Putamen (tissue), 1 donor: ENCODE measurements around the gene FOSL1.
"Not testable (repeated sequence)": the region's sequence is repeated elsewhere in the genome, so short reads cannot be mapped to it uniquely, and the experiment has no call there.

Experiments
- DNase-seq: peaks from one replicate; pipeline ENCODE4 v3.0.0-alpha.2; 2016; ENCODE audit warnings: low spot score

The FOSL1 gene

DNA sequence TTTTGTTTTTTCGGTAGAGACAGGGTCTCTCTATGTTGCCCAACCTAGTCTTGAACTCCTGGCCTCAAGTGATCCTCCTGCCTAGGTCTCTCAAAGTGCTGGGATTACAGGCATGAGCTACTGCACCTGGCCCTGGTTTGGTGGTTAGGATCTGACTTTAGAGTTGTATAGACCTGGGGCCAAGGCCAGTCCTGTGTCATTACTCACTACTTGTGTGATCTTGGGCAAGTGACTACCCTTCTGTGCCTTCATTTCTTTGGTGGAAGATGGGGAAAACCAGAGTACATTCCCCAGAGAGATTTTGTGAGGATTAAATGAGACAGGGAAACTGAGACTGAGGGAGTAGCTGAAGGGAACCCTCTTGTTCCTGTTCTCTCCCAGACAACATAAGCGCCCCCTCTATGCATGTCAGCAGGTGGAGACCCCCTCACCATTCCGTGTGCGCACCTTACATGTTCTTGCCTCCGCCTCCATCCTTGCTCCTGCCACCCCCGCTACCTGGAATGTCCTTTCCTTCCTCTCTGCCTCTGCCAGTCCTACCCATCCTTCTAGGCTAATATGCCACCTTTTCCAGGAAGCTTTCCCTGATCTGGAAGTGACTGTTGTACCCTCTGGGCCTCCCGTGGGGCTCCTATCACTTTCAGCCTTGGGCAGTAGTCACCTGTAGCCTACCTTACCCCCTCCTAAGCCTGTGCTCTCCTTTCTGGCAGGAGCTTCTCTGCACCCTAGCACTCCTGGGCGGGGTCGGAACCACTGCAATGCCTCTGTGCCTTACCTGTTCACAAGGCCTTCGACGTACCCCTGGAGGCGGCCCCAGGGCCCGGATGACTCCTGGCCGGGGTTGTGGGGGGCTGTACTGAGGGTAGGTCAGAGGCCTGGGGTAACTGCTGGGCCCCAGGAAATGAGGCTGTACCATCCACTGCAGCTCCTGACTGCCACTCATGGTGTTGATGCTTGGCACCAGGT lies 3.9 kb downstream of the FOSL1 start:
- no peak for DNase-seq

DNA sequence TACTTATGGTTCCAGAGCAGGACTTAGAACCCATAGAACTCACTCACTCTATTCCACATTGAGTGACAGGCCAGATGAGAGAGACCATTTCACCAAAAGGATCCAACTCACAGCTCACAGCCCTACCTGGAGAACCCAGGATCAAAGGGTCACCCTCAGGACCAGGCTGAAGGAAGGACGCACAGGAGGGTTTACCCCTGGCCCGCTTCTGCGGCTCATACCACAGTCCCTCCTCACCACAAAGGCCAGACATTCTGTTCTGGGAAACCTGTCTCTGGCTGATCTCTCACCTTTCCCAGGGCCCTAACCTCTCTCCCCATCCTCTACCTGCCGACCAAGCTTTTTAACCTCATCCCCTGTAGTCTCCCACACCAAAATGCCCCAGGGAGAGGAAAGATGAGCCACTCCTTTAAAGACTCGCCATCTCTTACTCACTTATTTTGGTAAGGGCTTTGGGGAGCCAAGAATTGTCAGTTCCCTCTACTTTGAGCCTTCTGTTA lies 4.7 kb downstream of the FOSL1 start:
- no peak for DNase-seq

DNA sequence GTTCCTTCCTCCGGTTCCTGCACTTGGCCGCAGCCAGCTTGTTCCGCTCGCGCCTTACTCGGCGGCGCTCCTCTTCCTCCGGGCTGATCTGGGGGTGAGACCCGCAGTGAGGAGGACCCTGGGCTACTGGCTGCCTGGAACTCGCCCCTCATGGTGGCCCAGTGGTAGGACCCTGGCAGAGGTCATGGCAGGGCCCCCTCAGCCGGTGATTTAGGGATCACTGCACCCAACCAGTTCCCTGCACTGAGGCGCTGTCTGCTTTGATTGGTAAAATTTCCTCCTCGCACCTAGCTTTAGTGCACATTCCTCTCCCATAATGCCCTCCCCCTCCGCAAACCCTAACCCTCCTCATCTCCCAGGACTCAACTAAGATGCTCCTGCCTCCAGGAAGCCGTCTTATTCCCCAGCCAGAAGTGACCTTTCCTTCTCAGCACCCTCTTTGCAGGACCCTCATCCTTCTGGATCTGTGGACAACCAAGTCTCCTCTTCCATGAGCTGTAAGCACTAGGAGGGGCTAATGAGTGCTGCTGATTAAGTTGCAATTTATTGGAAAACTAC lies 6.1 kb downstream of the FOSL1 start:
- DNase-seq: no peak

DNA sequence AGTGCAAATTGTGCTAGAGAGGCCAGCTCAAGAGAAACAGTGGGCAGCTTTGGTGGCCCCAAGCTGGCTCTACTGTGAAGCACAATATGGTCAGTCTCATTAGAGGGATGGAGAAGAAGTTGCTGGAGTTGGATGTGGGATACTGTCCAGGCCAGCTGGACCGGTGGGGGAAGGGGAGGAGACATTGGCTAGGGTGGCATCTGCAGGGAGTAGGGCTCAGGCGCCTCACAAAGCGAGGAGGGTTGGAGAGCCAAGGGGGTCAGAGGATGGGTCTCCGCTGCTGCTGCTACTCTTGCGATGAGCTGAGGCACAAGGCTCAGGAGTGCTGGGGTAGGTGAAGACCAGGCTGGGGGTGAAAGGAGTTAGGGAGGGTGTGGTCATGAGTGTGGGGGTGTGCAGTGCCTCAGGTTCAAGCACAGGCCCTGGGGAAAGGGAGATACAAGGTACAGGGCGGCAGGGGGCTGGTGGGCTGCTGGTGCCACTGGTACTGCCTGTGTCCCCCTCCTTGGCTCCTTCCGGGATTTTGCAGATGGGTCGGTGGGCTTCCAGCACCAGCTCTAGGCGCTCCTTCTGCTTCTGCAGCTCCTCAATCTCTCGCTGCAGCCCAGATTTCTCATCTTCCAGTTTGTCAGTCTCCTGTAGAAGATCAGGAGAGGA lies 7.4 kb downstream of the FOSL1 start:
- no peak for DNase-seq

DNA sequence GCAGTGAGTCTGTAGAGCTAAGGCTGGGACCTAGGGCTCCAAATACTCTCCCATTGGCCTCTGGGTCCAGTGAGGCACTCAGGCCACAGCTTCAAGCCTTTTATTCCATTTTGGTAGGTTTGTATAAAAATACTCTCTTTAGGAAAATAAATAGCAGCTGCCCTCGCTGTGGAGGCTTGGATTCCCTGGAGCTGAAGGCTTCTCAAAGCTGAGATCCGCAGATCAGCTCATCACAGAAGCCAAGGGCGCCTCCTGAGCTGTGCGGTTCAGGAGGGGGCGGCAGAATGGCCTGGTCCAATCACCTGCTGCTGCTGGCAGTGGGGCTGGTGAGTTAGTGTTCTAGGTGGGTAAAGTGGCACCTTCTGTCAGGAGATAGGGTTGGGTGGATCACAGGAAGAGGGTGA lies 8.0 kb downstream of the FOSL1 start:
- not testable (repeated sequence) for DNase-seq

DNA sequence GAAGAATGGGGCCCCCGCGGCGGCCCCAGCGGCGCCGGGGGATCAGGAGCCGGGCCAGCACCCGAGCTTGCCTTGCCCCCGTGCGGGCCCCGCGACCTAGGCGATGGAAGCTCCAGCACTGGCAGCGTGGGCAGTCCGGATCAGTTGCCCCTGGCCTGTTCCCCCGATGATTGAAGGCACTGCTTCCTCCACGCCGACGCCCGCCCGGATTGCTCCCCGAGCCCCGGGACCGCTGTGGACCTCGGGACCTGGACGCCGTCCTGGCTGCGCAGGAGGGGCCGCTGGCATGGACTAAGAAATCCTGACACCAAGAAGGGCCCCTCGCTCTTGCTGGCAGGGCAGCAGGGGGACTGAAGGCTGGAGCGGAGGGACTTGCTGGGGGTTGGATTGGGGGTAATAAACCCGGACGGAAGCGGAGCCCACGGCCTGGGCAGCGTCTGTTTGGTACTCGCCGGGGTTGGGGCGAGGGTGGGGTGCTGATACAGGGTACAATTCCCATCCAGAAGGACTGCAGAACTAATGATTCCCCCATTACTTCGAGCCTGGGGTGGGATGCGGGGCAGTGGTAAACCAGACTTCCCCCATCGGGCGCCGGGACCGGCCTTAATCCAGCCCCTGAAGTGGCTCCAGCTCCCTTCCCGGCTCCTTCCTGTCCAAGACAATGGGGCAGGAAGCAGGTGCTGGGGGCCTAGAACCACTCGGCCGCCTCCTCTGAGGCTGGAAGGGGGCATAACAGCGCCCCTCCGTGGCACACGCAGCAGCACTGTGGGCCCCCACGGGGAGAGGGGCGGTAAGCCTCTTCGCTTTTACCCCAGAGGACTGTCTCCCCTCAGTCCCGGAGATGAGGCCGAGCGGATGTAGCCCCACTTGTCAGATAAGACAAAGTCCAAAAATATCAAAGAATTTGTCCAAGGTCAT lies 8.7 kb downstream of the FOSL1 start:
- DNase-seq: no peak

DNA sequence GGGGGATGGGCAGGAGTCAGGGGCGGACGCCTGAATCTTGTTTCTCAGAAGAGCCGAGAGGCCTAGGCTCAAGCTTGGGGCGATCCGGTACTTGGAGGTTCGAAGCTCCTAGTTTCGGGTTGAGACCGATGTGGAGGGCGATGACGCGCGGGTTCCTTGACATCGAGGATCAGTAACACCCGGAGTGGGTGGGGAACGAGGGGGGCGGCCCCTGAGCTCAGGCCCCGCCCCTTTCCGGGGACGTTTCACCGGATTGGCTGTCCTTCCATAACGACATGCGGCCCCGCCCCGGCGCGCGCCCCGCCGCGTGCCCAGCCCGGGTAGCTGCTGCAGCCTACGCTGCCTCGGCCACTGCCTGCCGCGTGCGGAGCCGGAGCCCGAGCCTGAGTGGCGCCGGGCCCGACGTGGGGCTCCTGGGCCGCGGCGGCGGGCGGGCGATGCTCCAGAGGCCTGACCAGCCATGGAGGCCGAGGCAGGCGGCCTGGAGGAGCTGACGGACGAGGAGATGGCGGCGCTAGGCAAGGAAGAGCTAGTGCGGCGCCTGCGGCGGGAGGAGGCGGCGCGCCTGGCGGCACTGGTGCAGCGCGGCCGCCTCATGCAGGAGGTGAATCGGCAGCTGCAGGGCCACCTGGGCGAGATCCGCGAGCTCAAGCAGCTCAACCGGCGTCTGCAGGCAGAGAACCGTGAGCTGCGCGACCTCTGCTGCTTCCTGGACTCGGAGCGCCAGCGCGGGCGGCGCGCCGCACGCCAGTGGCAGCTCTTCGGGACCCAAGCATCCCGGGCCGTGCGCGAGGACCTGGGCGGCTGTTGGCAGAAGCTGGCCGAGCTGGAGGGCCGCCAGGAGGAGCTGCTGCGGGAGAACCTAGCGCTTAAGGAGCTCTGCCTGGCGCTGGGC lies 9.6 kb downstream of the FOSL1 start, which contains the start of gene CCDC85B:
TSS of gene CCDC85B (plus strand) at position 350 of the 895 bp plus-strand sequence. CDS start at position 461, 111 bp downstream.
- peak; percentile 97 for DNase-seq

DNA sequence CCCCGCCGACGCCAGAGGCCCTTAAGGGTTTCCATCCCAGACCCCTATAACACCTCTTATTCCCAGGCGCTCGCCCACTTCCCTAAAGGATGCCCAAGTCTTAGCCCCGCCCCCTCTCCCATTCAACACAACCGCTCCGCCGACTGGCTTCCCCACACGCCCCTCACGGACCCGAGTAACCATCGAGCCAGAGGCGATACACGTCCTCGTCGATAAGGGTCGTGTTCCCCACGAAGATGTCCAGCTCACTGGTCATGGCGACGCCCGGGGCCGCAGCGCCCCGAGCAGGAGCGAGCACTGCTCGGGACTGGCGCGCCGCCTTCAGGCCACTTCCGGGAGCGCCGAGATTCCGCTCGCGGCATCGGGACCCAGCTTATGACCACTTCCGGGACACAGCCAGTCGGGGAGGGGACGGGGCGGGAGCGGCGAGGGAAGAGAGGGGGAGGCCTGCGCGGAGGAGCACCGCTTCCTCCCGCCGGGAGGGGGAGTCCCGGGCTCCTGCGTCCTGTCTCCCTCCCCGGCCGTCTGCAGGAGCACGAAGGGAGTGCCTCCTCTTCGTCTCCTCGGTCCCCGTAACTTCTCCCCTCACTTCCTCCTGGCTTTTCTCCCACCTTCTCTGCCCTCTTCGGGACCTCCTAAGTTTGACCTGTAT lies 11.9 kb downstream of the FOSL1 start, which contains the start of gene FIBP:
TSS of gene FIBP (minus strand) at position 309 of the 652 bp plus-strand sequence. CDS start at position 256, 53 bp downstream.
- DNase-seq: peak; percentile 98

DNA sequence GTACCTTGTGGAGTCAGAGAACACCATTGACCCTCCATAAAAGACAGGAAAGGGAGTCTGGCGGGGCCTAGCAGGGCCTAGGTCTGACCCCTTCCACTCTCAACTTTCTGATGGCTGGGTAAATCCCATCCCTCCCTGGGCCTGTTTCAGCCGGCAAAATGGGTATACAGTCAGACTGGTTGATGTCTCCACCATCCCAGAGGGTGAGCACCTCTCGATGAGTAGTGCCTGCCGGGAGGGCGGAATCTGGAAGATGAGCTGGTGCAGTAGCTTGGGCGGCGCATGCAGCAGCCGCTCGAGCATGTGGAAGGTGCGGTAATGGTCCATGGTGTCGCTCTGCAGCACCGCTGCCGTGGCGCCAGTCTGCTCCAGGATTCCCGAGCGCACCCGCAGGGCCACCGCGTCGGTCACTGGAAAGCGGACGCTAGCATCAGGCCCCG lies 12.4 kb downstream of the FOSL1 start:
- no peak for DNase-seq

DNA sequence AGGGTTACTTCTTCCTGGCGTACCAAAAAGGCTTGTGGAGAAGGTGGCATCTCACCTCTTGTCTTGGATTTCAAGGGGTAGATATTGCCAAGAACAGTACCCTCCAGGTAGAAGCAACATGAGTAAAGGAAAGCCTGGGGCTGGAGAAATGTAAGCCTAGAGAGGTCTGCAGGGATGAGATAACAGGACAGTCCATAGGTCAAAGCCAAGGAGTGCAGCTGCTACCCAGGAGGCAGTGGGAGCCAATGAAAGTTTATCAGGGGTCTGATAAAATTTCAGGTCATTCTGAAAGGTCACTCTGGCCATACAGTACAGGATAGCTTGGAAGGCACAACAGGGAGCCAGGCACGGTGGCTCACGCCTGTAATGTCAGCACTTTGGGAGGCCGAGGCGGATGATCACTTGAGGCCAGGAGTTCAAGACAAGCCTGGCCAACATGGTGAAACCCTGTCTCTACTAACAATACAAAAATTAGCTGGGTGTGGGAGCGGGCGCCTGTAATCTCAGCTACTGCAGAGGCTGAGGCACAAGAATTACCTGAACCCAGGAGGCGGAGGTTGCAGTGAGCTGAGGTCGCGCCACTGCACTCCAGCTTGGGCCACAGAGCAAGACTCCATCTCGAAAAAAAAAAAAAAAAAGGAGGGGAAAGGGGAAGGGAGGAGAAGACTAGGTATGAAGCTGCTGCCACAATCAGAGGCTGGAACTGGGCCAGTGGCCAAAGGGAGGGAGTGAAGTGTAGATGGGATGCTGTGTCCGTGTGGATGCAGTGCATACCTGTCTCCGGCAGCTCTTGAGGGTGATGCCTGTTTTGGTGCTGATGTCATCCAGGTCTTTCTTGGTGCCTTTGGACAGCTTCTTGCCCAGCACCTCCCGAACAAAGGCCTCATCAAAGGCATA lies 13.1 kb downstream of the FOSL1 start:
- DNase-seq: no peak

DNA sequence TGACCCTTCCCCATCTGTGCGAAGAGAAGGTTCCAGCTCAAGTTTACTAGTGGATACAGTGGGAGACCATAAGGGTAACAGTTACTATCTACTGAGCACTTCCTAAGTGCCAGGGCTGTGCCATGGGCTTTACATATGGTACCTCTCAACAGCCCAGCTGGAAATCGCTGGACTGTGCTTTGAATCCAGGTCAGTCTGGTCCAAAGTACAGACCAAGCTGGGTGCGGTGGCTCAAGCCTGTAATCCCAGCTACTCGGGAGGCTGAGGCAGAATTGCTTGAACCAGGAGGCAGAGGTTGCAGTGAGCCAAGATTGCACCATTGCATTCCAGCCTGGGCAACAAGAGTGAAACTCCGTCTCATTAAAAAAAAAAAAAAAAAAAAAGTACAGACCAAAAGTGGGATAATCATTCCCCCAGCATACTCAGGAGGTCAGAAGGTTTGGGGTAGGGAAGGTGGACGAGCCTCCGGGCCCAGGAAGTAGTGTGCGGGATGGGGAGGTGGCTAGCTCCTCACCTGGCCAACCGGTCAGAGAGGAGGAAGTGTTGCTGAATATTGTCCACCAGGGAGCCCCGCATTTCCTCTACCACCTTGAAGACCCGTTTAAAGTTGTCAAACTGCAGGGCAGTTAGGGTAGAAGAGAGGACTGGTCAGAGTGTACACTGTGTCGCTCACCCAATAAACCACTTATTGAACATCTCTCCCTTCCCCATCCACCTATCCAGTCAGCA lies 14.2 kb downstream of the FOSL1 start:
- DNase-seq: no peak

DNA sequence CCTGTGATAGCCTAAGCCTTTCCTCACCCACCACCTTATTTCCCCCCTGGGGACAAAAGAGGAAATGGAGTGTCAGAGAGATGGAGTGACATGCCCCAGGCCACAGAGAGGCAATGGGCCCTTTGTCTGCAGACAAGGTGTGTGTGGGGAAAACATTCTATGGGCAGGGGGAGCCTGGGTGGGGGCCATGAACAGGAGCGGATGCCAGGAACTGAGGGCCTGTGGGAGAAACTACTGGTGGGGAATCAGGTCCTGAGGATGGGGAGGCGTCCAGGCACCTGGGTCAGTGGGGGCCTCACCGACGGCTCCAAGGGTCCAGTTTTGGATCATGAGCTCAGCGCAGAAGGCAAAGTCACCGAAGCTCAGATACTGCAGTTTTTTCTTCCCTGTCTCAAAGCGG lies 15.0 kb downstream of the FOSL1 start:
- DNase-seq: no peak

DNA sequence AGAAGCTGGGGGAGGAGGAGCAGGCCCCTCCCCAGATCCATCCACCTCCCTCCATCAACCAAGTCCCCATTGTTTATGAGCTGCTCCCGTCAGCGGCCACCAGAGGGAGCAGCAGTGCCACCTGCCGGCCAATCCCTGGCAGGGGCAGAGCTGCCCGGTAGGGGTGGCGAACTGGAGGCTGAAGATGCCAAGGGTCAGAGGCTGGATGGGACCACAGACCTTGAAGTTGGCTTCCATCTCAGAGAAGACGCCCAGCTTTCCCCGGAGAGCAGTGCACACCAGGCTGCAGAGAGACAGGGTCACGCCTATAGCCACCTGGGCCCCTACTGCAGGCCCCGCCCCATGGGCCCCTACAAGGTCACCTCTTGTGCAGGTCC lies 15.5 kb downstream of the FOSL1 start:
- DNase-seq: no peak

DNA sequence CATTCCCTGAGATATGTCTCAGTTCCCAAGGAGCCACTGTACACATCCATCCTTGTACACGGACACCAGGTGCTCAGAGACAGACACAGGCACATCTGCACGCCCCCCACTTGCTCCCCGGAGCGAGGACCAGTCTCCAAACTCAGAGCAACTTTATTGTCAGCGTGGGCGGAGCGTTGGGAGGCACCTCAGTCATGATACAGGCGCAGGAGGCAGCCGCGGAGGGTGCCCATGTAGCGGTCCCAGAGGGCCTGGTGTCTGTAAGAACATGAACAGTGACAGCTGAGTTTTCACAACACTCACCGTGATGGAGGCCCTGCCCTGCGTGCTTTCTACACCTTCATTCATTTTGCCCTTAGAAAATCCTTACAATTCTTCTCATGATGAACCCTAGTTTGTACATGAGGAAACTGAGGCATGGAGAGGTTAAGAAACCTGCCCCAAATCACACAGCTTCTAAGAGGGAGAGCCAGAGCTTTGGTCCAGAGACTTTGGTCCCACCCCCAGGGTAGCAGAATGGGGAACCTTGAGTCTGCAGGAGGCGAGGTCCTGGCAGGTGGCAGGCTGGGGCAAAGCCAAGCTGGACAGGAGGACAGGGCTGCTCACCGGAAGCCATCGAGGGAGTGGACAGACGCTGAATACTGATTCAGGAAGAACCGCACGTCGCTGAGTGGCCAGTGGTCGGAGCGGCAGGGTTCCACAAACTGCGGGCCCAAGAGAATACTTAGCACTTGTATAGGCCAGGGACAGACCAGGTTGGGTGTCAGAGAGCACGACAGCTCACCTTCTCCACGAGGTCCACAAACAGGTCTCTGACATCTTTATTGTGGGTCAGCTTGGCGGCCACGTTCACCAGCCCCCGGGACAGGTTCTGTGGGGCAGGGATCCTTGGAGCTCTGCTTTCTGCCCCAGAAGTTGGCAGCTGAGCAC lies 16.1 kb downstream of the FOSL1 start:
- DNase-seq: no peak

DNA sequence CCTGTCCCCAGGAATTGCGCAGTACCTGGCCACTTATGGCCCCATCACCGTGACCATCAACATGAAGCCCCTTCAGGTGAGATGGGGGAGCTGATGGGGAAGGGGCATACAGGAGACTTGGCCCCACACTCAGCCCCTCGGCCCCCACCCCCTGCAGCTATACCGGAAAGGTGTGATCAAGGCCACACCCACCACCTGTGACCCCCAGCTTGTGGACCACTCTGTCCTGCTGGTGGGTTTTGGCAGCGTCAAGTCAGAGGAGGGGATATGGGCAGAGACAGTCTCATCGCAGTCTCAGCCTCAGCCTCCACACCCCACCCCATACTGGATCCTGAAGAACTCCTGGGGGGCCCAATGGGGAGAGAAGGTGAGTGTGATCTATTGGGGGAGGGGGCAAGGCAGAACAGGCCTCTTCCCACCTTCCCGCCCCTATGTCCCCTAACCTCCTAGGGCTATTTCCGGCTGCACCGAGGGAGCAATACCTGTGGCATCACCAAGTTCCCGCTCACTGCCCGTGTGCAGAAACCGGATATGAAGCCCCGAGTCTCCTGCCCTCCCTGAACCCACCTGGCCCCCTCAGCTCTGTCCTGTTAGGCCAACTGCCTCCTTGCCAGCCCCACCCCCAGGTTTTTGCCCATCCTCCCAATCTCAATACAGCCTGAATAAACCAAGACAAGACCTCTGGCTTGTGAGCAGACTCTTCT lies 17.0 kb downstream of the FOSL1 start:
- no peak for DNase-seq
